Measurements from ENCODE around the gene CMTM1.

- TF ChIP-seq, protein P1, sequence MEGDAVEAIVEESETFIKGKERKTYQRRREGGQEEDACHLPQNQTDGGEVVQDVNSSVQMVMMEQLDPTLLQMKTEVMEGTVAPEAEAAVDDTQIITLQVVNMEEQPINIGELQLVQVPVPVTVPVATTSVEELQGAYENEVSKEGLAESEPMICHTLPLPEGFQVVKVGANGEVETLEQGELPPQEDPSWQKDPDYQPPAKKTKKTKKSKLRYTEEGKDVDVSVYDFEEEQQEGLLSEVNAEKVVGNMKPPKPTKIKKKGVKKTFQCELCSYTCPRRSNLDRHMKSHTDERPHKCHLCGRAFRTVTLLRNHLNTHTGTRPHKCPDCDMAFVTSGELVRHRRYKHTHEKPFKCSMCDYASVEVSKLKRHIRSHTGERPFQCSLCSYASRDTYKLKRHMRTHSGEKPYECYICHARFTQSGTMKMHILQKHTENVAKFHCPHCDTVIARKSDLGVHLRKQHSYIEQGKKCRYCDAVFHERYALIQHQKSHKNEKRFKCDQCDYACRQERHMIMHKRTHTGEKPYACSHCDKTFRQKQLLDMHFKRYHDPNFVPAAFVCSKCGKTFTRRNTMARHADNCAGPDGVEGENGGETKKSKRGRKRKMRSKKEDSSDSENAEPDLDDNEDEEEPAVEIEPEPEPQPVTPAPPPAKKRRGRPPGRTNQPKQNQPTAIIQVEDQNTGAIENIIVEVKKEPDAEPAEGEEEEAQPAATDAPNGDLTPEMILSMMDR (IDR thresholded peaks at IDR 0.05): no peak
- TF ChIP-seq ZFX (IDR thresholded peaks at IDR 0.05; ENCODE audit: borderline replicate concordance): no peak
Observed at GRCh38 chr16:66616169-66616568, 49.9 kb downstream of the CMTM1 start.
